ENCODE measurements around the gene ACAP3.

Gene ACAP3

DNA sequence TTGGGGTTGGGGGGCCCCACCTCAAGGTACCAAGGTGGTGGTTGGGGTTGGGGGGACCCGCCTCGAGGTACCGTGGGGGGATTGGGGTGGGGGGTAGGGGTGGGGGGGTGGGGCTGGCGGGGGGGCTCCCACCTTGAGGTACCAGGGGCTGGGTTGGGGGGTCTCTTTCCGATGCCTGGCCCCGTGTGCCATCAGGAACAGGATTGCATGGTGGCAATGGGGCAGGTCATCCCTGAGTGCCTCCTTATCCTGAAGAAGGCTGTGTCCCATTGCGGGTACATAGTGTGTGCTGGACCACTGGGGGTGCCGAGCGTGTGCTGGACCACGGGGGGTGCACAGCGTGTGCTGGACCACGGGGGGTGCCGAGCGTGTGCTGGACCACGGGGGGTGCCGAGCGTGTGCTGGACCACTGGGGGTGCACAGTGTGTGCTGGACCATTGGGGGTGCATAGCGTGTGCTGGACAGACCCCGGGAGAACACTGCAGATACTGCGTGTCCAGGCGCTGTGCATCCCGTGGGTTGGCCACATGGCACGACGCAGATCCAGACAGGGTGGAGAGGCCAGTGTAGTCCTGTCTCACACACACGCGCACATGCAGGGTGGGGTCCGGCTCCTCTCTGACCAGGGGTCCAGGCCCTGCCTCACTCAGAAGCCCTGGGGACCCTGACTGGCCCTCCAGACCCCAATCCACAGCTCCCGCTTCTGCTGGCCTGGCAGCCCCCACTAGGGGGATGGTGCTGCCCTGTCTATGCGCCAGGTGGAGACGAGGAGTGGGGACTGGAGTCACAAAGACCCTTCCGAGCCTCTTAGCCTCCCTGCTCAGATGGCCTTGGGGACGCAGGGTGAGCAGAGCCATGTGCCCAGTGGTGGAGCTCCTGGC, 23.3 kb downstream of the ACAP3 start:
- Histone ChIP-seq H3K4me2 (no peak overlapping the region), H3K4me1 (peaks cover 0 to 15% (median 2%) of the 10 kb centered on the region in 10 experiments; a peak in 5 of 20 replicates), H3K4me3 (no peak overlapping the region), H3K27ac (no peak overlapping the region), H4K20me1 (peaks cover 0 to 39% (median 0%) of the 10 kb centered on the region in 11 experiments; a peak in 2 of 22 replicates), H3K27me3 (no peaks in the 10 kb centered on the region), H3K9ac (no peak overlapping the region), H3K36me3 (no peaks in the 10 kb centered on the region), H3K9me3 (replicated peaks in 1 of 11) (no peaks in the 10 kb centered on the region)
- no peak for TF ChIP-seq Cebpa-rat (IDR thresholded peaks at IDR 0.05)

DNA sequence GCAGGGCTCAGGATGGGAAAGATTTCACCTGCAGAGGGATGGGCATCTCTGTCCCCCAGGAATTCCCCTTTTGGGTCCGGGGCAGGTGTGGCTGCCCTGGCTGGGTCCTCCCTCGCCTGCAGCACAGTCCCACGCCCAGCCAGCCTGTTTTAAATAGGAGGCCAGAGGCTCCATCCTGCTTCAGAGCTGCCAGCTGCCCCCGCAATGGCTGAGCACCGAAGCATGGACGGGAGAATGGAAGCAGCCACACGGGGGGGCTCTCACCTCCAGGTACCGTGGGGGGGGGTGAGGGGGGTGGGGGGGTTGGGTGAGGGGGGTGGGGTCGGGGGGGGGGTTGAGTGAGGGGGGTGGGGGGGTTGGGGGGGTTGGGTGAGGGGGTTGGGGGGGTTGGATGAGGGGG, 23.9 kb downstream of the ACAP3 start:
- Histone ChIP-seq H3K4me1 (peaks cover 0 to 15% (median 2%) of the 10 kb centered on the region in 10 experiments; a peak in 5 of 20 replicates), H3K9ac (no peak overlapping the region), H3K27me3 (no peaks in the 10 kb centered on the region), H3K36me3 (no peaks in the 10 kb centered on the region), H3K9me3 (replicated peaks in 1 of 11) (no peaks in the 10 kb centered on the region), H4K20me1 (peaks cover 0 to 39% (median 0%) of the 10 kb centered on the region in 11 experiments; a peak in 2 of 22 replicates), H3K4me3 (no peak overlapping the region), H3K4me2 (peak overlapping the region in 1 of 11 experiments; percentile 15; a peak in 2 of 22 replicates), H3K27ac (no peak overlapping the region)
- TF ChIP-seq Cebpa-rat (IDR thresholded peaks at IDR 0.05): no peak

DNA sequence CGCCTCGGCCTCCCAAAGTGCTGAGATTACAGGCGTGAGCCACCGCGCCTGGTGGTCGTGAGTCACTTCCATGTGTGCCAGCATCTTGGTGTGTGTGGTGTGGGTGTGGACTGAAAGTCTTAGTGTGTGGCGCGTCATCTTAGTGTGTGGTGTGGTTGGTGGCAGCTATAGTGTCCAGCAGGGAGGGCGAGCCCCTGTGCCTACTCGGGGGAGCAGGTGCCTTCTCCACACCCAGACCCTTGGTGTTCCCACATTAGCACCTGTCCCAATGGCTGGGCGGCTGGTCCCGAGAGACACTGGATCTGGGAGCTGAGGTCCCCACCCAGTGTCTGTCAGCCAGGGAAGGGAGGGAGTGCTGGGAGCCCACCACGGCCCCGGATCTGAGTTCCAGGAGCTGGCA, 24.7 kb downstream of the ACAP3 start:
- Histone ChIP-seq H3K27me3 (no peaks in the 10 kb centered on the region), H3K27ac (no peak overlapping the region), H3K9ac (no peak overlapping the region)

DNA sequence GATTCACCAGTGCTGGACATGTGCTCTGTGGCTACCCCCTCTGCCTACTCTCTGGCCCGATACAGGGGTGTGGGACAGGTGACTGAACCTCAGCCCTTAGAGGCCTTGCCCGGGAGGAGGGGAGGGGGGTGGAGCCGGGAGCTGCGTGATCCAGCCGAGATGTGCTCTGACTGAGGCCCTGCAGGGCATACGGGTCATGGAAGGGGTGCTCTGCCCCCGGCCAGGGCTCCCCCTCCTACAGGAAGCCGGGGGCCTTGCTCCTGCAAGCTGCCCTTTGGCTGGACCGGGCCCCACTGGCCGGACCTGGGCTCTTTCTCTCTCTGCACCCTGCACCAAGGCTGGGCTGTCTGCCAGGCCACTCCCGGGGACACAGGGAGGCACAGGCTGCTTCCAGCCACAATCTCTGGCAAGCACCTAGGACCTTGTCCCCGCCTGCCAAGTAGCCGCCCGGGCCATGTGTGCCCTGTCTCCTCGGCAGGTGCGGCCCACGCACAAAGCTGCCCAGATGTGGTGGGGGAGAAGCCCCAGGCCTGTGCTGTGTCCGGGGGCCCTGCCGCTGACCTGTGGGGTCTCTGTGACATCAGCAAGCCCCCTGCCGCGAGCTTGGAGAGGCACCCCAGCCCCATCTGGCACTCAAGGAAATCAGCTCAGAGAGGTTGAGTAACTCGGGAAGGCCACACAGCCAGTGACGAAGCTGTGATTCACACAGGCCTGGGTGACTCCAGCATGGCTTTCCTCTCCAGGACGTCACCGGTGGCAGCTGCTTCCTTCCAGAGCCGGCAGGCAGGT, 26.0 kb downstream of the ACAP3 start:
- Histone ChIP-seq H3K4me2 (no peak overlapping the region), H3K27ac (no peak overlapping the region), H3K9me3 (replicated peaks in 1 of 11) (no peaks in the 10 kb centered on the region), H3K9ac (0 out of 22 replicates have a peak overlapping the region, but pooled peaks of 1 of the 11 experiments have one; percentile 9), H3K27me3 (no peaks in the 10 kb centered on the region), H3K4me3 (no peak overlapping the region), H4K20me1 (peaks cover 0 to 33% (median 0%) of the 10 kb centered on the region in 11 experiments; a peak in 2 of 22 replicates), H3K36me3 (no peaks in the 10 kb centered on the region), H3K4me1 (peaks cover 0 to 15% (median 2%) of the 10 kb centered on the region in 10 experiments; a peak in 5 of 20 replicates)
- TF ChIP-seq Cebpa-rat (IDR thresholded peaks at IDR 0.05): no peak

More for the DNA sequence above, 24.7 kb downstream of the ACAP3 start:
- no peaks in the 10 kb centered on the region for H3K36me3 ChIP-seq
- H4K20me1 ChIP-seq: peaks cover 0 to 39% (median 0%) of the 10 kb centered on the region in 11 experiments; a peak in 2 of 22 replicates
- H3K9me3 ChIP-seq (replicated peaks in 1 of 11): no peaks in the 10 kb centered on the region
- no peak overlapping the region for H3K4me3 ChIP-seq
- peaks cover 0 to 15% (median 2%) of the 10 kb centered on the region in 10 experiments; a peak in 5 of 20 replicates for H3K4me1 ChIP-seq
- TF ChIP-seq Cebpa-rat (IDR thresholded peaks at IDR 0.05): no peak
- no peak overlapping the region for H3K4me2 ChIP-seq

DNA sequence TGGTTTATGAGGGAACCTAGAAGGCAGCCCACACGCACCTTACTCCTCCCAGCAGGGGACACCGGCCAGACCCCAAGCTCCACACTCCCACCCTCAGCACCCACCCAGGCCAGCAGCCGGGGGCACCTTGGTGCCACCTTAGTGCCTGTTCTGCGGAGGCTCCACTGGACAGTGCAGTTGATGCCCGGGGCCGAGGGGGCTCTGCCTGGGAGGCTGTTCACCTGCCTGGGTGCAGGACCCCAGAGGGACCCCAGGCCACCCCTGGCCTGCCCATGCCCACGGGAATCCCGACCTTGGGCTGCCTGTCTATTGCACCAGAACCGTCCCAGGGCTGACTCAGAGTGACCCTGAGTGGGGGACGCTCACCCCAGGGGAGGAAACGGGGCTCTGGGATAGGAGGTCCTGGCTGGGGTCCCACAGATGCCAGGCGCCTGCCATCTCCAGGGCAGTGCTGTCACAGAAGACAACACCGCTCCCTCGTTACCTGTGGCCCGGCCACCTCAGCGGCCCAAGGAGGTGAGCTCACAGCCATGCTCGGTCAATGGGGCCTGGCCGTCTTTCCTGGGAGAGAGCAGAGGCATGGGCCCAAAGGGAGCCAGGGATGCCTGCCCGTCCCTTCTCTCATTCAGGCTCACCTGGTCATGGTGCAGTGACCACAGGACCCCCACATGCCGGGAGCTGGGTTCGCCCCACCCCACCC, 26.8 kb downstream of the ACAP3 start:
- Histone ChIP-seq H3K4me3 (no peak overlapping the region), H3K4me2 (no peak overlapping the region), H3K36me3 (no peaks in the 10 kb centered on the region), H3K9ac (no peak overlapping the region), H3K27me3 (no peaks in the 10 kb centered on the region), H3K9me3 (replicated peaks in 1 of 11) (no peaks in the 10 kb centered on the region), H3K27ac (no peak overlapping the region), H3K4me1 (peaks cover 0 to 14% (median 2%) of the 10 kb centered on the region in 10 experiments; a peak in 5 of 20 replicates), H4K20me1 (peaks cover 0 to 25% (median 0%) of the 10 kb centered on the region in 11 experiments; a peak in 2 of 22 replicates)
- no peak for TF ChIP-seq Cebpa-rat (IDR thresholded peaks at IDR 0.05)

DNA sequence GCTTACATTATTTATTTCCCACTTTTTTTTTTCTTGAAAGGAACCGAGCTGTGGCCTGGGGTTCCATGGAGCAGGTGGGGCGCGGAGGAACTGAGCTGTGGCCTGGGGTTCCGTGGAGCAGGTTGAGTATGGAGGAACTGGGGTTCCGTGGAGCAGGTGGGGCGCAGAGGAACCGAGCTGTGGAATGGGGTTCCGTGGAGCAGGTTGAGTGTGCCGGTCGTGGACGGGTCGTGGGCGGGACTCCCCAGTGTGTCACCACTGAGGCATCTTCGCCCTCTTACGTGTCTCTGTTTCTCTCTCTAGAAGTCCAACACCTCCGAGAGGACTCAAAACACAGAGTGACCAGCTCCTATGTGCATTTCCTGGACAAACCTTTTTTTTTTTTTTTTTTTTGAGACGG, 28.7 kb downstream of the ACAP3 start:
- peaks cover 0 to 13% (median 0%) of the 10 kb centered on the region in 11 experiments; a peak in 2 of 22 replicates for H4K20me1 ChIP-seq
- no peak overlapping the region for H3K9ac ChIP-seq
- no peak overlapping the region for H3K4me3 ChIP-seq
- H3K27ac ChIP-seq: no peak overlapping the region
- no peak for TF ChIP-seq Cebpa-rat (IDR thresholded peaks at IDR 0.05)
- H3K4me2 ChIP-seq: no peak overlapping the region
- no peaks in the 10 kb centered on the region for H3K27me3 ChIP-seq
- H3K36me3 ChIP-seq: no peaks in the 10 kb centered on the region
- peaks cover 6 to 18% (median 10%) of the 10 kb centered on the region in 10 experiments; a peak in 18 of 20 replicates for H3K4me1 ChIP-seq
- no peaks in the 10 kb centered on the region for H3K9me3 ChIP-seq (replicated peaks in 1 of 11)

DNA sequence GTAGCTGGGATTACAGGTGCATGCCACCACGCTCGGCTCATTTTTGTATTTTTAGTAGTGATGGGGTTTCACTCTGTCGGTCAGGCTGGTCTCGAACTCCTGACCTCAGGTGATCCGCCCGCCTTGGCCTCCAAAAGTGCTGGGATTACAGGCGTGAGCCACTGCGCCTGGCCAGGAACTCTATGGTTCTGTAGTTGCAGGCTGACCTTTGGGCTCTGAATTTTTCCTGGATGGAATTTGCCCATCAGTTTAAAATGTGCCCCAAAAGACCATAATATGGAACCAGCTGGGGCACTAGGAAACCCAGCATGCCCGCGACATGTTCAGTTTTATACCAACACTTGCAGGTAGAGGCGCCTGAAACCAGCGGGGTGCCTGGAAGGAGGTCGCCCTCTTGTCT, 29.1 kb downstream of the ACAP3 start:
- H3K27me3 ChIP-seq: no peaks in the 10 kb centered on the region
- H3K4me1 ChIP-seq: peaks cover 6 to 17% (median 10%) of the 10 kb centered on the region in 10 experiments; a peak in 18 of 20 replicates
- H4K20me1 ChIP-seq: peaks cover 0 to 12% (median 0%) of the 10 kb centered on the region in 11 experiments; a peak in 2 of 22 replicates
- no peak overlapping the region for H3K4me3 ChIP-seq
- H3K4me2 ChIP-seq: no peak overlapping the region
- no peak overlapping the region for H3K9ac ChIP-seq
- H3K9me3 ChIP-seq (replicated peaks in 1 of 11): no peaks in the 10 kb centered on the region
- no peak for TF ChIP-seq Cebpa-rat (IDR thresholded peaks at IDR 0.05)
- no peak overlapping the region for H3K27ac ChIP-seq
- H3K36me3 ChIP-seq: no peaks in the 10 kb centered on the region

DNA sequence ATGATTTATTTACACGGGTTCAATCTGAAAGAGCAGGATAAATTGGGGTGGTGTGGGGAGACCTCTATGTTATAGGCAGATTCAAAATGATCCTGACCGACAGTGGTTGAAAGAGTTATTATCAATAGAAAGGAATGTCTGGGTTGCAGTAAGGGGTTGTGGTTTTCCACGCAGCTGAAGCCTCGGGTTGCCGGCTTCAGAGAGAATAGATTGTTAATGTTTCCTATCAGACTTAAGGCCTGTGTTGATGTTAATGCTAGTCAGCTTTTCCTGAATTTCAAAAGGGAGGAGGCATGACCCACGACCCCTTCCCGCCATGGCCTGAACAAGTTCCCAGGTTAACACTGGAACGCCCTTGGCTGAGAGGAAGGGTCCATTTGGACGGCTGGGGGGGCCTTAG, 31.9 kb downstream of the ACAP3 start:
- Histone ChIP-seq H3K9ac (no peak overlapping the region), H4K20me1 (peaks cover 22 to 27% (median 24%) of the 10 kb centered on the region in 11 experiments), H3K4me2 (no peak overlapping the region), H3K27ac (no peak overlapping the region), H3K4me1 (peaks cover 25 to 35% (median 30%) of the 10 kb centered on the region in 10 experiments), H3K4me3 (no peak overlapping the region), H3K9me3 (replicated peaks in 1 of 11) (no peaks in the 10 kb centered on the region), H3K27me3 (no peaks in the 10 kb centered on the region), H3K36me3 (peaks cover 0 to 18% (median 12%) of the 10 kb centered on the region in 11 experiments; a peak in 17 of 22 replicates)
- TF ChIP-seq Cebpa-rat (IDR thresholded peaks at IDR 0.05): no peak

Measured in BLaER1 treated with 17β-estradiol and CSF1 and Interleukin-3, amounts not matched to agents 10 nM and 100 nM (cell line).